ENCODE results near the gene ESRRA.

ESRRA gene

GRCh38 chr11:64284048-64284961, 21.0 kb upstream of the ESRRA start, which contains the start of gene BAD:
TSS of gene BAD (minus strand) at chr11:64284665. CDS start at chr11:64284368, 297 bp downstream.
- Mint-ChIP-seq H3K27me3 (peaks cover 10% of the 10 kb centered on the region), H3K9me3 (no peaks in the 10 kb centered on the region), H3K4me1 (ENCODE audit: low read depth) (peaks cover 47% of the 10 kb centered on the region), H3K36me3 (ENCODE audit: low read depth) (peaks cover 70% of the 10 kb centered on the region), H3K27ac (peak within 1 kb of the TSS; percentile 90), H3K4me3 (peak within 1 kb of the TSS; percentile 76)
- intact Hi-C loops (cut with micrococcal nuclease) = loop anchor here (2.0 kb wide), 1 partner anchor 20 kb away; the partner anchor contains the start of gene ESRRA

GRCh38 chr11:64284962-64285884, 20.1 kb upstream of the ESRRA start, which contains the start of gene GPR137:
TSS of gene GPR137 (plus strand) at chr11:64285848. CDS start at chr11:64286525, 677 bp downstream.
- no peaks in the 10 kb centered on the region for H3K9me3 Mint-ChIP-seq

GRCh38 chr11:64285885-64286800, 19.2 kb upstream of the ESRRA start:
- Mint-ChIP-seq H3K27me3 (peaks cover 28% of the 10 kb centered on the region), H3K4me1 (ENCODE audit: low read depth) (peaks cover 49% of the 10 kb centered on the region), H3K27ac (peak overlapping the region; percentile 90), H3K36me3 (ENCODE audit: low read depth) (peaks cover 58% of the 10 kb centered on the region), H3K4me3 (peak overlapping the region; percentile 76), H3K9me3 (no peaks in the 10 kb centered on the region)
- intact Hi-C loops (cut with micrococcal nuclease) = loop anchor here (1.0 to 2.0 kb wide), 2 partner anchors 16 to 19 kb away; partner anchors contain the start of gene ESRRA

More at GRCh38 chr11:64284962-64285884, 20.1 kb upstream of the ESRRA start, which contains the start of gene GPR137:
- intact Hi-C loops (cut with micrococcal nuclease) = loop anchor here (1.0 to 2.0 kb wide), 2 partner anchors 15 to 20 kb away; partner anchors contain the start of gene ESRRA
- Mint-ChIP-seq H3K4me1 (ENCODE audit: low read depth) (peaks cover 46% of the 10 kb centered on the region), H3K4me3 (peak within 1 kb of the TSS; percentile 76), H3K27ac (peak within 1 kb of the TSS; percentile 90), H3K36me3 (ENCODE audit: low read depth) (peaks cover 64% of the 10 kb centered on the region), H3K27me3 (peaks cover 19% of the 10 kb centered on the region)

GRCh38 chr11:64286801-64287159, 18.5 kb upstream of the ESRRA start:
- peak overlapping the region; percentile 76 for H3K4me3 Mint-ChIP-seq
- peaks cover 52% of the 10 kb centered on the region for H3K36me3 Mint-ChIP-seq (ENCODE audit: low read depth)
- H3K4me1 Mint-ChIP-seq (ENCODE audit: low read depth) = peaks cover 42% of the 10 kb centered on the region
- intact Hi-C loops (cut with micrococcal nuclease) = no loop called here
- peaks cover 31% of the 10 kb centered on the region for H3K27me3 Mint-ChIP-seq
- peak overlapping the region; percentile 13 for H3K27ac Mint-ChIP-seq
- no peaks in the 10 kb centered on the region for H3K9me3 Mint-ChIP-seq

- Mint-ChIP-seq H3K36me3 (ENCODE audit: low read depth) (peaks cover 42% of the 10 kb centered on the region), H3K4me1 (ENCODE audit: low read depth) (peaks cover 42% of the 10 kb centered on the region), H3K4me3 (no peak overlapping the region), H3K27ac (no peak overlapping the region), H3K9me3 (no peaks in the 10 kb centered on the region), H3K27me3 (peaks cover 38% of the 10 kb centered on the region)
- intact Hi-C loops (cut with micrococcal nuclease) = no loop called here
Observed at GRCh38 chr11:64287676-64288352, 17.5 kb upstream of the ESRRA start.

GRCh38 chr11:64288353-64288750, 17.0 kb upstream of the ESRRA start:
- intact Hi-C loops (cut with micrococcal nuclease) = no loop called here
- H3K36me3 Mint-ChIP-seq (ENCODE audit: low read depth) = peaks cover 37% of the 10 kb centered on the region
- peaks cover 37% of the 10 kb centered on the region for H3K4me1 Mint-ChIP-seq (ENCODE audit: low read depth)
- H3K27me3 Mint-ChIP-seq = peaks cover 43% of the 10 kb centered on the region
- no peaks in the 10 kb centered on the region for H3K9me3 Mint-ChIP-seq
- H3K27ac Mint-ChIP-seq = no peak overlapping the region
- H3K4me3 Mint-ChIP-seq = no peak overlapping the region

- peaks cover 30% of the 10 kb centered on the region for H3K4me1 Mint-ChIP-seq (ENCODE audit: low read depth)
- H3K4me3 Mint-ChIP-seq = no peak overlapping the region
- intact Hi-C loops (cut with micrococcal nuclease) = no loop called here
- peaks cover 50% of the 10 kb centered on the region for H3K27me3 Mint-ChIP-seq
- H3K36me3 Mint-ChIP-seq (ENCODE audit: low read depth) = peaks cover 36% of the 10 kb centered on the region
- no peak overlapping the region for H3K27ac Mint-ChIP-seq
- no peaks in the 10 kb centered on the region for H3K9me3 Mint-ChIP-seq
Observed at GRCh38 chr11:64289002-64289564, 16.2 kb upstream of the ESRRA start.

- Mint-ChIP-seq H3K9me3 (no peaks in the 10 kb centered on the region), H3K36me3 (ENCODE audit: low read depth) (peaks cover 22% of the 10 kb centered on the region), H3K27me3 (peaks cover 66% of the 10 kb centered on the region), H3K4me3 (peak overlapping the region; percentile 0), H3K27ac (no peak overlapping the region), H3K4me1 (ENCODE audit: low read depth) (peaks cover 26% of the 10 kb centered on the region)
- intact Hi-C loops (cut with micrococcal nuclease) = no loop called here
Observed at GRCh38 chr11:64290352-64291261, 14.7 kb upstream of the ESRRA start.

- Mint-ChIP-seq H3K27ac (no peak within 1 kb of the TSS), H3K4me3 (peak within 1 kb of the TSS; percentile 25), H3K36me3 (ENCODE audit: low read depth) (peaks cover 21% of the 10 kb centered on the region), H3K9me3 (no peaks in the 10 kb centered on the region), H3K4me1 (ENCODE audit: low read depth) (peaks cover 25% of the 10 kb centered on the region), H3K27me3 (peaks cover 73% of the 10 kb centered on the region)
- intact Hi-C loops (cut with micrococcal nuclease) = no loop called here
Observed at GRCh38 chr11:64291262-64291751, 14.0 kb upstream of the ESRRA start, which contains the start of gene KCNK4. TSS of gene KCNK4 (plus strand) at chr11:64291302. CDS start at chr11:64293019, 1,717 bp downstream.

GRCh38 chr11:64291752-64292459, 13.4 kb upstream of the ESRRA start:
- H3K36me3 Mint-ChIP-seq (ENCODE audit: low read depth) = peaks cover 21% of the 10 kb centered on the region
- peak overlapping the region; percentile 50 for H3K27ac Mint-ChIP-seq
- peaks cover 79% of the 10 kb centered on the region for H3K27me3 Mint-ChIP-seq
- H3K4me3 Mint-ChIP-seq = peak overlapping the region; percentile 66
- intact Hi-C loops (cut with micrococcal nuclease) = no loop called here
- H3K9me3 Mint-ChIP-seq = no peaks in the 10 kb centered on the region
- peaks cover 25% of the 10 kb centered on the region for H3K4me1 Mint-ChIP-seq (ENCODE audit: low read depth)
